ENCODE measurements around the gene FRMD4A.

DNA sequence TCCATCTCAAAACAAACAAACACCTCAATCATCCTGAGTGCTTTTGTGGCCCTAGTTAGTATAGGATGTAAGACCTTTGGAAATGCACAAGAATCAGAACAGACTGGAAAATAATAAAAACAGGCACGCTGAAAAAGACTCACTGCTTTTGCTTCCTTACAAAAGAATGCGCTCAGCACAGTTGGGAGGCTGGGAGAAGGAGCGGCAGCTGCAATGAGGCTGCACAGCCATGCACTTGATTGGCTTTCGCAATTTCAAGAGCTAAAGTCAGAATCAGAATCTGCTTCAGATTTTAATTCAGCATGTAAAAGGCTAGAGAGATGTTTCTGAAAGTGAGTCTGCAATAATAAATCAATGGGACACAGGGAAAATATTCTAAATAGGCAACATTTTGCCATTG, 97.2 kb downstream of the FRMD4A start:
- TF ChIP-seq, protein P1, sequence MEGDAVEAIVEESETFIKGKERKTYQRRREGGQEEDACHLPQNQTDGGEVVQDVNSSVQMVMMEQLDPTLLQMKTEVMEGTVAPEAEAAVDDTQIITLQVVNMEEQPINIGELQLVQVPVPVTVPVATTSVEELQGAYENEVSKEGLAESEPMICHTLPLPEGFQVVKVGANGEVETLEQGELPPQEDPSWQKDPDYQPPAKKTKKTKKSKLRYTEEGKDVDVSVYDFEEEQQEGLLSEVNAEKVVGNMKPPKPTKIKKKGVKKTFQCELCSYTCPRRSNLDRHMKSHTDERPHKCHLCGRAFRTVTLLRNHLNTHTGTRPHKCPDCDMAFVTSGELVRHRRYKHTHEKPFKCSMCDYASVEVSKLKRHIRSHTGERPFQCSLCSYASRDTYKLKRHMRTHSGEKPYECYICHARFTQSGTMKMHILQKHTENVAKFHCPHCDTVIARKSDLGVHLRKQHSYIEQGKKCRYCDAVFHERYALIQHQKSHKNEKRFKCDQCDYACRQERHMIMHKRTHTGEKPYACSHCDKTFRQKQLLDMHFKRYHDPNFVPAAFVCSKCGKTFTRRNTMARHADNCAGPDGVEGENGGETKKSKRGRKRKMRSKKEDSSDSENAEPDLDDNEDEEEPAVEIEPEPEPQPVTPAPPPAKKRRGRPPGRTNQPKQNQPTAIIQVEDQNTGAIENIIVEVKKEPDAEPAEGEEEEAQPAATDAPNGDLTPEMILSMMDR (IDR thresholded peaks at IDR 0.05) = no peak
- TF ChIP-seq POLR2A (IDR thresholded peaks at IDR 0.05) = no peak

Measured in testis (tissue), 2 donors.